H9 (cell line): ENCODE results near the gene SP100. TPM values are rescaled to one million over a fixed set of nuclear protein-coding genes. Genes with fewer than 3 reads are reported as not detected.

Experiments used
- DNase-seq: peaks from one replicate; pipeline ENCODE4 v3.0.0-alpha.2; 2017
- H2AFZ ChIP-seq: one replicate; pipeline ENCODE4 v1.6.1; 2013; ENCODE audit warnings: mild to moderate bottlenecking, low read length, control low read depth, moderate library complexity
- H2AK5ac ChIP-seq: 2 replicates; pipeline ENCODE4 v1.6.1; 2013; ENCODE audit warnings: low read length, control low read depth, mixed read lengths; ENCODE audit not compliant: insufficient read length
- H2BK120ac ChIP-seq: one replicate; pipeline ENCODE4 v1.6.1; 2013; ENCODE audit warnings: low read depth, mild to moderate bottlenecking, low read length, control low read depth, inconsistent platforms; ENCODE audit not compliant: poor library complexity, severe bottlenecking
- H2BK12ac ChIP-seq: 2 replicates; pipeline ENCODE4 v1.6.1; 2013; ENCODE audit warnings: low read length, control low read depth, mixed read lengths, low read depth; ENCODE audit not compliant: insufficient read length
- H2BK15ac ChIP-seq: 2 replicates; pipeline ENCODE4 v1.6.1; 2013; ENCODE audit warnings: low read depth, low read length, control low read depth
- H2BK20ac ChIP-seq: one replicate; pipeline ENCODE4 v1.6.1; 2013; ENCODE audit warnings: low read depth, mild to moderate bottlenecking, low read length, control low read depth, inconsistent platforms; ENCODE audit not compliant: poor library complexity, severe bottlenecking
- H2BK5ac ChIP-seq: 2 replicates; pipeline ENCODE4 v1.6.1; 2013; ENCODE audit warnings: low read length, control low read depth, mixed read lengths; ENCODE audit not compliant: insufficient read length
- H3K14ac ChIP-seq: 2 replicates; pipeline ENCODE4 v1.6.1; 2013; ENCODE audit warnings: low read length, control low read depth; ENCODE audit not compliant: insufficient read depth
- H3K18ac ChIP-seq: 2 replicates; pipeline ENCODE4 v1.6.1; 2013; ENCODE audit warnings: low read depth, mild to moderate bottlenecking, mixed read lengths, low read length, control low read depth; ENCODE audit not compliant: insufficient read length
- H3K23ac ChIP-seq: 2 replicates; pipeline ENCODE4 v1.6.1; 2013; ENCODE audit warnings: low read length, control low read depth, mixed read lengths, low read depth; ENCODE audit not compliant: insufficient read length
- H3K23me2 ChIP-seq: 2 replicates; pipeline ENCODE4 v1.6.1; 2013; ENCODE audit warnings: low read depth, mild to moderate bottlenecking, mixed read lengths, low read length, control low read depth; ENCODE audit not compliant: insufficient read length, poor library complexity, severe bottlenecking
- H3K27ac ChIP-seq: 2 replicates; pipeline ENCODE4 v1.5.1; 2013; ENCODE audit warnings: low read length, control low read depth, mixed read lengths, low read depth; ENCODE audit not compliant: insufficient read length
- H3K27me3 ChIP-seq: 2 replicates; pipeline ENCODE4 v1.6.1; 2013; ENCODE audit warnings: low read length, control low read depth, inconsistent platforms; ENCODE audit not compliant: insufficient read depth
- H3K4ac ChIP-seq: 2 replicates; pipeline ENCODE4 v1.6.1; 2013; ENCODE audit warnings: low read depth, mild to moderate bottlenecking, control low read depth, inconsistent platforms, low read length, moderate library complexity
- H3K4me1 ChIP-seq: 2 replicates; pipeline ENCODE4 v1.6.1; 2013; ENCODE audit warnings: low read length, control low read depth, inconsistent platforms; ENCODE audit not compliant: insufficient read depth
- H3K4me2 ChIP-seq: 2 replicates; pipeline ENCODE4 v1.6.1; 2013; ENCODE audit warnings: low read length, control low read depth, mixed read lengths; ENCODE audit not compliant: insufficient read length, insufficient read depth
- H3K56ac ChIP-seq: 2 replicates; pipeline ENCODE4 v1.6.1; 2013; ENCODE audit warnings: low read depth, mild to moderate bottlenecking, mixed read lengths, low read length, control low read depth; ENCODE audit not compliant: insufficient read length
- H3K79me1 ChIP-seq: 2 replicates; pipeline ENCODE4 v1.6.1; 2013; ENCODE audit warnings: low read depth, mild to moderate bottlenecking, moderate library complexity, low read length, control low read depth, inconsistent platforms; ENCODE audit not compliant: insufficient read depth, poor library complexity, severe bottlenecking
- H3K79me2 ChIP-seq: 2 replicates; pipeline ENCODE4 v1.6.1; 2013; ENCODE audit warnings: low read length, control low read depth, inconsistent platforms; ENCODE audit not compliant: insufficient read depth
- H3K9ac ChIP-seq: 2 replicates; pipeline ENCODE4 v1.6.1; 2013; ENCODE audit warnings: low read length, control low read depth, mixed read lengths; ENCODE audit not compliant: insufficient read length; ENCODE audit errors: extremely low read depth
- H3K9me3 ChIP-seq: one replicate; pipeline ENCODE4 v1.6.1; 2013; ENCODE audit warnings: low read depth, low read length, inconsistent platforms; ENCODE audit not compliant: control insufficient read depth
- H3T11ph ChIP-seq: one replicate; pipeline ENCODE4 v1.6.1; 2013; ENCODE audit warnings: mild to moderate bottlenecking, low read length, control low read depth, inconsistent platforms
- H4K20me1 ChIP-seq: one replicate; pipeline ENCODE4 v1.6.1; 2013; ENCODE audit not compliant: control insufficient read depth, insufficient read length, insufficient read depth
- H4K5ac ChIP-seq: 2 replicates; pipeline ENCODE4 v1.6.1; 2013; ENCODE audit warnings: low read depth, mild to moderate bottlenecking, mixed read lengths, low read length, control low read depth; ENCODE audit not compliant: insufficient read length
- H4K8ac ChIP-seq: replicated peaks from 2 replicates; pipeline ENCODE4 v1.6.1; 2013; ENCODE audit warnings: low read length, control low read depth, mixed read lengths, low read depth; ENCODE audit not compliant: insufficient read length
- H4K91ac ChIP-seq: 2 replicates; pipeline ENCODE4 v1.6.1; 2013; ENCODE audit warnings: low read depth, mild to moderate bottlenecking, moderate library complexity, mixed read lengths, low read length, control low read depth; ENCODE audit not compliant: insufficient read length
- H3K27ac Mint-ChIP-seq, 3 experiments: 2 replicates in 2 of 3; 3 replicates in 1 of 3; pipeline ENCODE4 v1.8.0; 2020 to 2021; ENCODE audit warnings: mixed read lengths in 3 of 3, mild to moderate bottlenecking in 1 of 3, moderate library complexity in 1 of 3
- H3K27me3 Mint-ChIP-seq: 2 replicates; pipeline ENCODE4 v1.8.0; 2021; ENCODE audit warnings: low read depth, mild to moderate bottlenecking, moderate library complexity, mixed read lengths
- H3K36me3 Mint-ChIP-seq, 3 experiments: 2 replicates in 2 of 3; 3 replicates in 1 of 3; pipeline ENCODE4 v1.8.0; 2020 to 2021; ENCODE audit warnings: low read depth in 3 of 3, mixed read lengths in 3 of 3; ENCODE audit not compliant: insufficient read depth in 1 of 3
- H3K4me1 Mint-ChIP-seq, 2 experiments: 2 replicates each; pipeline ENCODE4 v1.8.0; 2020; ENCODE audit warnings: mixed read lengths in 2 of 2
- H3K4me3 Mint-ChIP-seq, 2 experiments: 2 replicates in 1 of 2; 3 replicates in 1 of 2; pipeline ENCODE4 v1.8.0; 2020 to 2021; ENCODE audit warnings: mild to moderate bottlenecking in 2 of 2, mixed read lengths in 2 of 2, moderate library complexity in 1 of 2
- H3K9me3 Mint-ChIP-seq, 2 experiments: 2 replicates in 1 of 2; 3 replicates in 1 of 2; pipeline ENCODE4 v1.8.0; 2020; ENCODE audit warnings: mild to moderate bottlenecking in 2 of 2, mixed read lengths in 2 of 2, moderate library complexity in 1 of 2
- CTCF ChIP-seq: fragments of 200-600 bp; sonication (generic); conservative IDR thresholded peaks from 3 replicates; pipeline ENCODE4 v1.8.0; 2021; ENCODE audit warnings: antibody characterized with exemption, mild to moderate bottlenecking
- WGBS: extraction: QIAGEN DNeasy Blood & Tissue Kit; methylation state at CpG from one replicate; pipeline ENCODE4 v1.1.7; 2013; ENCODE audit warnings: missing lambda C conversion rate, low lambda C conversion rate, mixed read lengths; ENCODE audit not compliant: insufficient read length; ENCODE audit errors: extremely low coverage; 5-methylcytosine and 5-hydroxymethylcytosine counted together
- total RNA-seq: library from RNA; stranded (reverse); gene quantifications from 2 replicates; pipeline ENCODE4 v1.2.1, GENCODE V29; 2021

SP100 gene
- total RNA-seq, 1 experiment from 2014 or later: 0.28 TPM

- Histone ChIP-seq H3K23me2 (no peaks in the 10 kb centered on the region), H2BK120ac (no peak overlapping the region), H2BK20ac (no peak overlapping the region), H3K56ac (no peak overlapping the region), H3K79me1 (no peaks in the 10 kb centered on the region), H4K8ac (no peak overlapping the region), H2AFZ (no peak overlapping the region), H2BK5ac (no peak overlapping the region), H4K5ac (no peak overlapping the region), H2BK12ac (no peak overlapping the region), H2AK5ac (no peak overlapping the region), H3K18ac (no peak overlapping the region), H3K14ac (no peak overlapping the region), H4K91ac (no peak overlapping the region), H3K27me3 (no peaks in the 10 kb centered on the region), H3K23ac (no peak overlapping the region), H4K20me1 (no peaks in the 10 kb centered on the region), H3K9me3 (no peaks in the 10 kb centered on the region), H3K79me2 (no peaks in the 10 kb centered on the region), H3K4ac (no peak overlapping the region), H3K27ac (no peak overlapping the region), H3K4me1 (no peaks in the 10 kb centered on the region), H3K4me2 (no peak overlapping the region), H3K9ac (no peak overlapping the region), H3T11ph (no peak overlapping the region), H2BK15ac (no peak overlapping the region)
- H3K27ac Mint-ChIP-seq: no peak overlapping the region
- TF ChIP-seq CTCF: no peak
- no peaks in the 10 kb centered on the region for H3K4me1 Mint-ChIP-seq
- no peaks in the 10 kb centered on the region for H3K27me3 Mint-ChIP-seq
- WGBS: no CpG with 5 or more reads among the region's 3 CpGs
- DNase-seq: no peak
- H3K4me3 Mint-ChIP-seq: no peak overlapping the region
- no peaks in the 10 kb centered on the region for H3K36me3 Mint-ChIP-seq
- no peaks in the 10 kb centered on the region for H3K9me3 Mint-ChIP-seq
Observed at GRCh38 chr2:230589025-230589424, 173.0 kb downstream of the SP100 start.
